DND-41 (cell line): ENCODE measurements around the gene PRRC2B.

Experiments
- ATAC-seq: fragments of 200-7000 bp; cut with Tn5 transposase; 3 replicates; pipeline ENCODE4 v1.9.1; 2021; ENCODE audit warnings: low read depth; ENCODE audit not compliant: insufficient read depth
- DNase-seq: peaks from one replicate; pipeline ENCODE4 v3.0.0-alpha.2; 2020
- H2AFZ ChIP-seq: 2 replicates; pipeline ENCODE4 v1.6.0; 2012; ENCODE audit warnings: low read depth, low read length
- H3K27ac ChIP-seq: 2 replicates; pipeline ENCODE4 v1.5.1; 2012; ENCODE audit warnings: low read length, inconsistent platforms
- H3K27me3 ChIP-seq: fragments of 200-600 bp; sonication (generic); 2 replicates; pipeline ENCODE4 v1.6.0; 2012; ENCODE audit warnings: low read length, mild to moderate bottlenecking, inconsistent platforms; ENCODE audit not compliant: insufficient read depth, poor library complexity
- H3K36me3 ChIP-seq: 2 replicates; pipeline ENCODE4 v1.5.1; 2012; ENCODE audit warnings: low read length, inconsistent platforms; ENCODE audit not compliant: insufficient read depth
- H3K4me1 ChIP-seq: 2 replicates; pipeline ENCODE4 v1.5.1; 2012; ENCODE audit warnings: mild to moderate bottlenecking, low read length; ENCODE audit not compliant: insufficient read depth
- H3K4me2 ChIP-seq: 2 replicates; pipeline ENCODE4 v1.6.0; 2012; ENCODE audit warnings: mild to moderate bottlenecking, moderate library complexity, low read length, inconsistent platforms; ENCODE audit not compliant: insufficient read depth
- H3K4me3 ChIP-seq, 2 experiments: fragments of 200-600 bp in 1 of 2; shearing (Covaris generic) in 1 of 2; 2 replicates each; pipeline ENCODE4 v1.5.1; 2012 to 2016; ENCODE audit warnings: inconsistent platforms in 2 of 2, low read length in 2 of 2, mild to moderate bottlenecking in 2 of 2, low read depth in 1 of 2, moderate library complexity in 1 of 2
- H3K79me2 ChIP-seq: 2 replicates; pipeline ENCODE4 v1.6.0; 2012; ENCODE audit warnings: low read length, inconsistent platforms; ENCODE audit not compliant: insufficient read depth
- H3K9ac ChIP-seq: 2 replicates; pipeline ENCODE4 v1.6.0; 2012; ENCODE audit warnings: low read depth, mild to moderate bottlenecking, inconsistent platforms, low read length, moderate library complexity
- H3K9me3 ChIP-seq: 2 replicates; pipeline ENCODE4 v1.5.1; 2012; ENCODE audit warnings: low read length, moderate library complexity, mild to moderate bottlenecking, inconsistent platforms; ENCODE audit not compliant: insufficient read depth, severe bottlenecking
- H4K20me1 ChIP-seq: 2 replicates; pipeline ENCODE4 v1.6.0; 2012; ENCODE audit warnings: low read length; ENCODE audit not compliant: insufficient read depth
- CTCF ChIP-seq: IDR thresholded peaks from 2 replicates; pipeline ENCODE4 v1.5.1; 2012; ENCODE audit warnings: borderline replicate concordance, low read length, moderate library complexity, mild to moderate bottlenecking; ENCODE audit not compliant: poor library complexity, severe bottlenecking; ENCODE audit errors: extremely low read depth
- EZH2 ChIP-seq: IDR thresholded peaks from 3 replicates; pipeline ENCODE4 v1.6.1; 2012; ENCODE audit warnings: borderline replicate concordance, low read depth, mild to moderate bottlenecking, moderate library complexity, low read length, inconsistent platforms; ENCODE audit not compliant: severe bottlenecking

PRRC2B gene

GRCh38 chr9:131396626-131397025, 2.7 kb downstream of the PRRC2B start:
- H3K4me2 ChIP-seq: peak overlapping the region; percentile 91
- H3K27me3 ChIP-seq: no peaks in the 10 kb centered on the region
- no peak overlapping the region for H2AFZ ChIP-seq
- H3K79me2 ChIP-seq: peaks cover 73% of the 10 kb centered on the region
- TF ChIP-seq EZH2 (no peak), CTCF (no peak)
- H3K4me3 ChIP-seq: peak overlapping the region in 1 of 2 experiments; percentile 44; a peak in 2 of 4 replicates
- no peak overlapping the region for H3K27ac ChIP-seq
- no peaks in the 10 kb centered on the region for H3K9me3 ChIP-seq
- H3K9ac ChIP-seq: peak overlapping the region; percentile 34; the same call in 1 of the 2 replicates
- peaks cover 61% of the 10 kb centered on the region for H3K4me1 ChIP-seq
- DNase-seq (no peak), ATAC-seq (no peak)
- H4K20me1 ChIP-seq: peaks cover 60% of the 10 kb centered on the region
- H3K36me3 ChIP-seq: peaks cover 26% of the 10 kb centered on the region

- H3K79me2 ChIP-seq: peaks cover 79% of the 10 kb centered on the region
- no peaks in the 10 kb centered on the region for H3K9me3 ChIP-seq
- no peak for ATAC-seq
- H3K36me3 ChIP-seq: peaks cover 29% of the 10 kb centered on the region
- H2AFZ ChIP-seq: no peak overlapping the region
- no peak for DNase-seq
- peaks cover 66% of the 10 kb centered on the region for H4K20me1 ChIP-seq
- peak overlapping the region in 1 of 2 experiments; percentile 44; a peak in 1 of 4 replicates for H3K4me3 ChIP-seq
- no peak overlapping the region for H3K27ac ChIP-seq
- H3K4me2 ChIP-seq: peak overlapping the region; percentile 91
- peaks cover 61% of the 10 kb centered on the region for H3K4me1 ChIP-seq
- no peaks in the 10 kb centered on the region for H3K27me3 ChIP-seq
- H3K9ac ChIP-seq: peak overlapping the region; percentile 34; the same call in 1 of the 2 replicates
- TF ChIP-seq EZH2: no peak
- no peak for TF ChIP-seq CTCF
These were observed 3.4 kb downstream of the PRRC2B start for GRCh38 chr9:131397100-131397790.

- Histone ChIP-seq H3K9ac (no peak overlapping the region), H4K20me1 (peaks cover 76% of the 10 kb centered on the region), H3K27ac (0 out of 2 replicates have a peak overlapping the region, but pooled peaks have one; percentile 7), H3K79me2 (peaks cover 89% of the 10 kb centered on the region), H3K27me3 (no peaks in the 10 kb centered on the region), H3K36me3 (peaks cover 38% of the 10 kb centered on the region), H3K9me3 (no peaks in the 10 kb centered on the region), H3K4me2 (peak overlapping the region; percentile 47; the same call in 1 of the 2 replicates), H3K4me1 (peaks cover 51% of the 10 kb centered on the region), H3K4me3 (no peak overlapping the region), H2AFZ (no peak overlapping the region)
- TF ChIP-seq CTCF (no peak), EZH2 (no peak)
- DNase-seq (peak; percentile 43), ATAC-seq (no peak)
These were observed 4.3 kb downstream of the PRRC2B start for GRCh38 chr9:131398204-131398603.
